ENCODE data around the gene IL1A.

Gene IL1A

DNA sequence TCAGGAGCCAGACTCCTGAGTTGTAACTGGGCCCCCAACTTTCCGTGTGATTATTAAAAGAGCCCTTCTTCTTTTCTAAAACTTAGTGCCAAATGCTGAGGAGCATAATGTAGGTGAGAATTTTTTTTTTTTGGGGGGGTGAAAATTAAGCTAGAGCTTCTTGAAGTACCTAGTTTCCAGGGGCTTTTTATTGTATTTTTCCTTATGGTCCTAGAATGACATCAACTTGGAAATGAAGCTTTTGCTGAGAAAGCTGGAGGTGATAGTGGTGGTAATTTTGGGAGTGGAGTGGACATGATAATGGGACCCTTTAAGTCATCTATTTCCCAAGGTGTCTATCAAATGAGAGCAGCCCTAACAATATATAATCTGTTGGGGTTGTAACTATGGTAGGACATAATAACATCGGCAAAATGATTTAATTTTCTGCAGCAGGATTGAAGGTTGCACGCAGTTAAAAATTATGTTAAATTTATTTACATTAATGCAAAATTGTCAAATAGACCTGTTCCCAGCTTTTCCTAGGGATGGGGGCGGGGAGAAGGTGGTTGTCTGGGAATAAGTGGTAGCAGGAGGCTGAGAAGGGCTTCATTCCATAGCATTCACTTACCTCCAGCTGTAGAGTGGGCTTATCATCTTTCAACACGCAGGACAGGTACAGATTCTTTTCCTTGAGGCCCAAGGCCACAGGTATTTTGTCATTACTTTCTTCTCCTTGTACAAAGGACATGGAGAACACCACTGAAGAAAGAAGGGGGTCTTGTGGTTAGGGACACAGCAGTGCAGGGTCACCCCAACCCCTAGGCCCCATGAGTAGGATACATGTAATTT, 46.6 kb upstream of the IL1A start:
- no peak for DNase-seq (ENCODE audit: low read depth)
- no peak overlapping the region for H3K4me3 ChIP-seq (ENCODE audit: low read depth, low read length)
- TF ChIP-seq, protein P1, sequence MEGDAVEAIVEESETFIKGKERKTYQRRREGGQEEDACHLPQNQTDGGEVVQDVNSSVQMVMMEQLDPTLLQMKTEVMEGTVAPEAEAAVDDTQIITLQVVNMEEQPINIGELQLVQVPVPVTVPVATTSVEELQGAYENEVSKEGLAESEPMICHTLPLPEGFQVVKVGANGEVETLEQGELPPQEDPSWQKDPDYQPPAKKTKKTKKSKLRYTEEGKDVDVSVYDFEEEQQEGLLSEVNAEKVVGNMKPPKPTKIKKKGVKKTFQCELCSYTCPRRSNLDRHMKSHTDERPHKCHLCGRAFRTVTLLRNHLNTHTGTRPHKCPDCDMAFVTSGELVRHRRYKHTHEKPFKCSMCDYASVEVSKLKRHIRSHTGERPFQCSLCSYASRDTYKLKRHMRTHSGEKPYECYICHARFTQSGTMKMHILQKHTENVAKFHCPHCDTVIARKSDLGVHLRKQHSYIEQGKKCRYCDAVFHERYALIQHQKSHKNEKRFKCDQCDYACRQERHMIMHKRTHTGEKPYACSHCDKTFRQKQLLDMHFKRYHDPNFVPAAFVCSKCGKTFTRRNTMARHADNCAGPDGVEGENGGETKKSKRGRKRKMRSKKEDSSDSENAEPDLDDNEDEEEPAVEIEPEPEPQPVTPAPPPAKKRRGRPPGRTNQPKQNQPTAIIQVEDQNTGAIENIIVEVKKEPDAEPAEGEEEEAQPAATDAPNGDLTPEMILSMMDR (IDR thresholded peaks at IDR 0.05; ENCODE audit: insufficient read depth, low read depth, low read length, missing control alignments) = no peak

DNA sequence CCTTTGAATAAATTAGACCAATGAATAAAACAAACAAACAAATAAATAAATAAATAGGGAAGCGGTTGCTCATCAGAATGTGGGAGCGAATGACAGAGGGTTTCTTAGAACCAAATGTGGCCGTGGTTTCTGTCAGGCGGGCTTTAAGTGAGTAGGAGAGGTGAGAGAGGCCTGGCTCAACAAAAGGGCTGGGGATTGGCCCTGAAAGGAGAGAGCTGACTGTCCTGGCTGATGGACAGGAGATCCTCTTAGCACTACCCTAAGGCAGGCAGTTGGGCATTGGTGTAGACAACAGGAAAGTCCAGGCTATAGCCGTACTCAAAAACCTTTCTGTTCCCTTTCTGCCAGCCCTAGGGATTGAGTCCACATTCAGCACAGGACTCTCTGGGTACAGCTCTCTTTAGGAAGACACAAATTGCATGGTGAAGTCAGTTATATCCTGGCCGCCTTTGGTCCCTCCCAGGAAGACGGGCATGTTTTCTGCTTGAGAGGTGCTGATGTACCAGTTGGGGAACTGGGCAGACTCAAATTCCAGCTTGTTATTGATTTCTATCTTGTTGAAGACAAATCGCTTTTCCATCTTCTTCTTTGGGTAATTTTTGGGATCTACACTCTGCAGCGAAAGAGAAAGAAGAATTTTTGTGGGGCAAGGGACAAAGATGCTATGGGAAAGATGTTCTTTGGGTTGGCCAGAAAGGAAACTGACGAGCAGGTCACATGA, 45.8 kb upstream of the IL1A start:
- no peak overlapping the region for H3K4me3 ChIP-seq (ENCODE audit: low read depth, low read length)
- no peak for DNase-seq (ENCODE audit: low read depth)
- TF ChIP-seq, protein P1 (IDR thresholded peaks at IDR 0.05; ENCODE audit: insufficient read depth, low read depth, low read length, missing control alignments) = no peak

DNA sequence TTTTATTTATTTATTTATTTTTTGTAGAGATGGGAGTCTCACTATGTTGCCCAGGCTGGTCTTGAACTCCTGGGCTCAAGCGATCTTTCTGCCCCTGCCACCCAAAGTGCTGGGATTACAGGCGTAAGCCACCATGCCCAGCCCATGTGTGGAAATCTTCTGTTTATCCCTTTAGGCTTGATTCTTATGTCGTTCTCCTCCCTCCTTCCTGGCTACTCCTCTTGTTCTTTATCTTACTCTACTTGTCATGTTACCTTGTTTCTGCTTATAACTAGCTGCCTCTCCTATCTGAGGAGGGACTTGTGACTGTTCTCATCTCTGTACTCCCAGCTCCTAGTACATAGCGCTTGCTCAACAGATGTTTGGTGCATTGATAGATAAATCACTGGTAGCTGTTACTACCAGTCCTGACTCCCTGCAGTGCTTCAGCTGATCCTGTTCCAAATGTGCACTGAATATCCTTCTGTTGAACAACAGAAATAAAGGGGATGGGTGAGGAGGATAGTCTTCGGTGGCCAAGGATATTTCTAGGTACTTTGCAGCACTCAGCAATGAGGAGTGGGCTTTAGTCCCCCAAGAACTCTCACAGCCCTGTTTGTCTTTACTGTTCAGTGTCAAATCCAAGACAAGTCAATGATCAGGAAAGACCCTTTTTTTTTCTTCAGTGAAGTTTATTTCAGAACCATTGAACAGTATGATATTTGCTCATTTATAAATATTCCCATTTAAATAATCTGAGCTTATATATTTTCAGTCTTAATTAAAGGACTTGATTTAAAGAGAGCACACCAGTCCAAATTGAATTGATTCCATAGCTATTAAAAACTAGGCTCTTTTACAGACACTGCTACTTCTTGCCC, 45.0 kb upstream of the IL1A start:
- TF ChIP-seq, protein P1 (IDR thresholded peaks at IDR 0.05; ENCODE audit: insufficient read depth, low read depth, low read length, missing control alignments) = no peak
- DNase-seq (ENCODE audit: low read depth) = no peak

DNA sequence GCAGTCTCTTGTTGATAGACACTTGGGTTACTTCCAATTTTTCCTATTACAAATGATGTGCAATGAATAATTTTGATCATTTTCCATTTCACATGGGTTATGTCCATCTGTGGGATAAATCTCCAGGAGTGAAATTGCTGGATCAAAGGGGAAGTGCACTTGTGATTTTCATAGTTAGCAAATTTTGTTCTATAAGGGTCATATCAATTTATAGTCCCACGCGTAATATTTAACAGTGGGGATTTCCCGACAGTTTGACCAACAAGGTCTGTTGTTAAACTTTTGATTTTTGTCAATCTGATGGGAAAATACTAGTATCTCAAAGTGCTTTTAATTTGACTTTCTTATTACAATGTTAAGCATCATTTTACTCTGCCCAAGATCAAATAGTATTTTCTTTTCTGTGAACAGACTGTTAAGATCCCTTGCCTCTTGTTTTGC, 44.0 kb upstream of the IL1A start:
- TF ChIP-seq, protein P1 (IDR thresholded peaks at IDR 0.05; ENCODE audit: insufficient read depth, low read depth, low read length, missing control alignments) = no peak
- no peak for DNase-seq (ENCODE audit: low read depth)
- no peak overlapping the region for H3K4me3 ChIP-seq (ENCODE audit: low read depth, low read length)

More for the DNA sequence above, 45.0 kb upstream of the IL1A start:
- H3K4me3 ChIP-seq (ENCODE audit: low read depth, low read length) = no peak overlapping the region

DNA sequence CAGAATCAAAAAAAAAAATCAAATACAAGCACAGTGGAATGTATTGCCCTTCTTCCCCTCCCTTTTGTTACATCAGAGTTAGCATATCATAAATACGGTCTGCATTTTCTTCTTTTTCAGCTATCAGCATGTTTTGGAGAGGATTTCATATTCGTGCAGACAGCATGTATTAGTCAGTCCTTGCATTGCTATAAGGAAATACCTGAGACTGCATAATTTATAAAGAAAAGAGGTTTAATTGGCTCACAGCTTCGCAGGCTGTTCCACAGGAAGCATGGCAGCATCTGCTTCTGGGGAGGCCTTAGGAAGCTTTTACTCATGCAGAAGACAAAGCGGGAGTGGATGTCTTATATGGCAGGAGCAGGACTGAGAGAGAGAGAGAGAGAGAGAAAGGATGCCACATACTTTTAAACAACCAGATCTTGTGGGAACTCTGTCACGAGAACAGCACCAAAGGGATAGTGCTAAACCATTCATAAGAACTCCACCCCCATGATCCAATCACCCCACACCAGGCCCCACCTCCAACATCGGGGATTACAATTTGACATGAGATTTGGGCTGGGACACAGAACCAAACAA, 43.4 kb upstream of the IL1A start:
- no peak for DNase-seq (ENCODE audit: low read depth)
- no peak overlapping the region for H3K4me3 ChIP-seq (ENCODE audit: low read depth, low read length)
- TF ChIP-seq, protein P1 (IDR thresholded peaks at IDR 0.05; ENCODE audit: insufficient read depth, low read depth, low read length, missing control alignments) = no peak

DNA sequence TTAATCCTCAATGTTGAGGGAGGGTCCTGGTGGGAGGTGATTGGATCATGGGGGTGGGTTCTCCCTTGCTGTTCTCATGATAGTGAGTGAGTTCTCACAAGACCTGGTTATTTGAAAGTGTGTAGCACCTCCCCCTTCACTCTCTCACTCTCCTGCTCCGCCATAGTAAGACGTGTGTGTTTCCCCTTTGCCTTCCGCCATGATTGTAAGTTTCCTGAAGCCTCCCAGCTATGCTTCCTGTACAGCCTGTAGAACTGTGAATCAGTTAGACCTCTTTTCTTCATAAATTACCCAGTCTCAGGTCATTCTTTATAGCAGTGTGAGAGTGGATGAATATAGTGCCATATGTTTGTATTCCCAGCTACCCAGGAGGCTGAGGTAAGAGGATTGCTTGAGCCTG, 42.7 kb upstream of the IL1A start:
- H3K4me3 ChIP-seq (ENCODE audit: low read depth, low read length) = no peak overlapping the region
- DNase-seq (ENCODE audit: low read depth) = no peak
- TF ChIP-seq, protein P1 (IDR thresholded peaks at IDR 0.05; ENCODE audit: insufficient read depth, low read depth, low read length, missing control alignments) = no peak
